HG03520 (cell line): ENCODE data around the gene RXFP1.

Experiments used
- ATAC-seq: cut with Tn5 transposase; IDR thresholded peaks from one replicate; pipeline ENCODE4 v1.9.1; 2021; ENCODE audit warnings: mild to moderate bottlenecking, moderate library complexity; ENCODE audit not compliant: unreplicated experiment

RXFP1 gene

DNA sequence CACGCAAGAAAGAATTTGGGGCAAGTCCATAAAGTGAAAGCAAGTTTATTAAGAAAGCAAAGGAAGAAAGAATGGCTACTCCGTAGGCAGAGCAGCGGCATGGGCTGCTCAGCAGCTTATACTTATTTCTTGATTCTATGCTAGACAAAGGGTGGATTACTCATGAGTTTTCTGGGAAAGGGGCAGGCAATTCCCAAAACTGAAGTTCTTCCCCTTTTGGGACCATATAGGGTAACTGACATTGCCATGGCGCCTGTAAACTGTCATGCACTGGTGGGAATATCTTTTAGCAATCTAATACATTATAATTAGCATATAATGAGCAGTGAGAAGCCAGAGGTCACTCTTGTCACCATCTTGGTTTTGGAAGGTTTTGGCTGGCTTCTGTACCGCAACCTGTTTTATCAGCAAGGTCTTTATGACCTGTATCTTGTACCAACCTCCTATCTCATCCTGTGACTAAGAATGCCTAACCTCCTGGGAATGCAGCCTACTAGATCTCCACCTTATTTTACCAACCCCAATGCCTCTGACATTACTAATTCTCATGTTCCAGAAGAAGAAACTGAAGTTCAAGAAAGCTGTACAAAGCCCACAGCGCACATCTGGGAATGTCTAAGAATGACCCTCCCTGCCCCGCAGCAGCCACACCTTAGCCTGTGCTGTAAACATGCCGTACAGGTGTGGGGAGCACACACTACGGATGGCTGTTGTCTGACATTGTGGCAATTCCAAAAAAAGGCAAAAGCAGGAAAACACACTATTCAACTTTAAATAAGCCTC is 18.6 kb downstream of the RXFP1 start:
- no peak for ATAC-seq

DNA sequence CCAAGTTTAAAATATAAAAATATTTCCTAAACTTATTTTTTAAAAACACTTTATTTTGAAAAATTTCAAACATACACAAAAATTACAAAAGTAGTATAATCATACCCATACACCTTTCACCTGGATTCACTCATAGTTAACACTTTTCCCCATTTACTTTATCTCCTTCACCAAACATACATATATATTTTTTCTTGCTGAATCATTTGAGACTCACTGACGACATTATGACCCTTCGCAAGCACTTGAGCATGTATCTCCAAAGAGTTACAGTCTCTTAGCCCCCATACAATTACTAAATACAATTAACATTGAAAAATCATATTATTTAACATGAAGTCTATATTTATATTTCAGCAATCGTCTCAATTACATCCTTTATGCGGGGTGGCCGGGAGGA is 19.8 kb downstream of the RXFP1 start:
- ATAC-seq = no peak

DNA sequence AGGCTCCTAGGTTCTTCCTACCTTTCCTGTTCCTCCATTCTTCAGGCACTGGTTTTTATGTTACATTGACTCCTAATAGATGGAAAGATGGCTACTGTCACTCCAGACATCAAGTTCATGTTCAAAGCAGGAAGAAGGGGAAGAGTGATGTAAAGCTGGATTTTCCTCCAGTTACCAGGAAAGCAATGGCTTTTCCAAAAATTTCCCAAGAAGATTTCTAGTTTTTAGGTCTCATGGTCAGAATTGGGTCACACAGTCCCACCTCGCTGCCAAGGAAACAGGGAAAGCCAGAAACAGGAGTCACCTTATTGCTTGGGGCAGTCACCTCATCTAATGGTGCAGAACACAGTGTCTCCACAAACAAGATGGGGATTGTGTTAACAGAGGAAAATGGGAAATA is 21.5 kb downstream of the RXFP1 start:
- ATAC-seq = no peak

GRCh38 chr4:158544141-158544540 is 22.5 kb downstream of the RXFP1 start:
- no peak for ATAC-seq

GRCh38 chr4:158553364-158553763 is 31.7 kb downstream of the RXFP1 start:
- no peak for ATAC-seq

GRCh38 chr4:158560284-158560683 is 38.6 kb downstream of the RXFP1 start:
- ATAC-seq = no peak

DNA sequence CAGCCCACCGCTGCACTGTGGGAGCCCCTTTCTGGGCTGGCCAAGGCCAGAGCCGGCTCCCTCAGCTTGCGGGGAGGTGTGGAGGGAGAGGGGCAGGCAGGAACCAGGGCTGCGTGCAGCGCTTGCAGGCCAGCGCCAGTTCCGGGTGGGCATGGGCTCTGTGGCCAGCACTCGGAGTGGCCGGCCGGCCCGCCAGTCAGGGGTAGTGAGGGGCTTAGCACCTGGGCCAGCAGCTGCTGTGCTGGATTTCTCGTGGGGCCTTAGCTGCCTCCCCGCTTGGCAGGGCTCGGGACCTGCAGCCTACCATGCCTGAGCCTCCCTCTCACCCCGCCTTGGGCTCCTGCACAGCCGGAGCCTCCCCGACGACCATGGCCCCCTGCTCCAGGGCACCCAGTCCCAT is 45.2 kb downstream of the RXFP1 start:
- no peak for ATAC-seq

GRCh38 chr4:158571736-158572135 is 50.1 kb downstream of the RXFP1 start:
- ATAC-seq = no peak

- no peak for ATAC-seq
Observed at GRCh38 chr4:158572608-158573007, 50.9 kb downstream of the RXFP1 start.

DNA sequence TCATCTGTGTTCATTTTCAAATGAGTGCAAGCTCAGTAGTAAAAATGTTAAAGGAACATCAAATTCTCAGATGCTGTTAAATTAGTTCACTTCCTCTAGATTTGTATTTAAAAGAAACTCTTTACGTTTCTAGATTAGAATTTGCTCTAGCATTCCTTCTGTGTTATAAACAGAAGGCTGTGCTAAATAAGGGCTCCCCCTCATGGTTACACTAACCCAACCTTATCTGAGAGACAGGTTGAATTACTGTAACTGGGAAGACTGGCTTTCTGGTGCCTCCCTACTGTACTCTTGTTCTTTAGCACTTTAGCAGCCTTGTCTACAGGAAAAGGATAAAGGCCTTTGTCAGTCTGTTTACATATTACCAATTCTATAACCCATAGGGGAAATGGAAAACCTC is 56.8 kb downstream of the RXFP1 start:
- ATAC-seq = no peak

DNA sequence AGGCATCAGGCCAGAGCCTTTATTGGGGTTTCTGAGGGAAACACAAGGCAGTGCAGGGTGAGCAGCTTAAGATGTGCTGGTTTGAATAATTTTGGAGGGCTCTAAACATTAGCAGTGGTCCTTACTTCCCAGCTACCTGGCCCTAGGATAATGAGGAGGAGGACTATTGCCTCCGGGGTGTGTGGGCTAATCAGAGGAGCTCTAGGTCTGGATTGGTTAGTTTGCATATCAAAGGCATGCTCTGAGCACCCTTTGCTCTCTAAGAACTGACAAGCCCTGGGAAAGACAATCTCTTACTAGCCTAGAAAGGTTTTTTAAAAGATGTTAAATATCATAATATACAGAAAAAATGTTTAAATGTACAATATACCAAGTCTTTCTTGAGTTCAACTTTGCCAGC is 58.4 kb downstream of the RXFP1 start:
- no peak for ATAC-seq

DNA sequence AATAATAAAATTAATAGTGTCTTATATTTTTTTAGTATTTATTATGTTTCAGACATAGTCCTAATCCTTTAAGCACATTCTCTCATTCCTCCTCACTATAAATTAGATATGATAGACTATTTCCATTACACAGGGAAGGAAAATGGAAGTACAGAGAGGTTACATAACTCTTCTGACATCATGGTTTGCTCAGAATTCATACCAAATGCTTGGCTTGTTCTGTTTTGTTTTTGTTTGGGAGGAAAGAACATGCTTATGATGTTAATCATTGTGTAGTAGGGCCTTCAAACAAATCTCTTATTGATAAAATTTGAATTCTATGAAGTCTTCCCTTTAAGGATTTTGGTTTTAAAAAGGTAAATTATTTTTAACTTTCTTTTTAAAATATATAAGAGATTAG is 59.5 kb downstream of the RXFP1 start:
- ATAC-seq = no peak

GRCh38 chr4:158586881-158587280 is 65.2 kb downstream of the RXFP1 start:
- no peak for ATAC-seq

DNA sequence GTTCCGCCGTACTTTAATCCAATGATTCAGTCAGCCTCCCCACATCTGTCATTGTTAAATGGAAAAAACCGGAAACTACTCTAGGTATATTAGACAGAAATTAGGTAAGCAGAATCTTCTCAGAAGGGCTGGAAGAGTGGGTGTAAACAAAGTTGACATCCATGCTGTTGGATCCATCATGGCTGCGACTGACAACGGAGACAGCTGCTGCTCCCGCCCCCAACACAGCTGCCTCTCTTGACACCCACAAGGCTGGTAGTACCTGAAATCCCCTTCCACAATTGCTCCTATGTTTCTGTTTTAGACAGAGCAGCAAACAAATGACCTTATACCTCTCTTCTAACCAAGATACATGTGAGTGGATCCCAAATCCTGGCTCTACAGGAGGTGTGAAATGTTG is 66.6 kb downstream of the RXFP1 start:
- no peak for ATAC-seq

GRCh38 chr4:158588777-158589176 is 67.1 kb downstream of the RXFP1 start:
- no peak for ATAC-seq

GRCh38 chr4:158590306-158590705 is 68.6 kb downstream of the RXFP1 start:
- no peak for ATAC-seq

GRCh38 chr4:158590824-158591223 is 69.1 kb downstream of the RXFP1 start:
- no peak for ATAC-seq

DNA sequence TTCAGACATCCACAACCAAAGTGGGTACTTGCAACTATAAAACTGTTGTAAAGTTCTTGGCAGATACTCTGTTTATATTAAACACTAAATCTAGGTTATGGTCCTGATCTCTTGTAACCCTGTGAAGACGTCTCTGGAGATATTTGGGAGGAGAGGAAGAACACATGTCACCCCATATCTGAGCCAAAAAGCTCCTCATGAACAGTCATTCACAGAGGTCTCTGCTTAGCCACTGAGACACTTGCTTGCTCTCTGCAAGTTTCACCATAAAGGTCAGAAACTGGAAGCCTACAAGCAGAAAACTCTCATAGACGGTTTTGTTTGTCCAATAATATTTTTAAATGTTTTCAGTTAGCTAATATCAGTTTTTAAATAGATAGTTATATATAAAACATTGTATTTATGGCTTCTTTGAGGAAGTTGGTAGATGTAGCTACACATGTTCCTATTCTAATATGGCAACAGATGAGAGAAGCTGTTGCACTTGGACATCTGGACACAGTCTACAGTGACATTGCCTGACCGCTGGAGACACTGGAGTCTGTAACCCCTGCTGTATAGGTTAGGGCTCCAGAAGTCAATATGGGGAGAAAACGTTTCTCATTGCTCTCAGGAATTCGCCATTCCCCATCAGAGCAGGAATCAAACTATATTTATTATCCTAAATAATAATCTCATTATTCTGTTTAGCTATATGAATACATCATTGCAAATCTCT is 76.4 kb downstream of the RXFP1 start:
- no peak for ATAC-seq

DNA sequence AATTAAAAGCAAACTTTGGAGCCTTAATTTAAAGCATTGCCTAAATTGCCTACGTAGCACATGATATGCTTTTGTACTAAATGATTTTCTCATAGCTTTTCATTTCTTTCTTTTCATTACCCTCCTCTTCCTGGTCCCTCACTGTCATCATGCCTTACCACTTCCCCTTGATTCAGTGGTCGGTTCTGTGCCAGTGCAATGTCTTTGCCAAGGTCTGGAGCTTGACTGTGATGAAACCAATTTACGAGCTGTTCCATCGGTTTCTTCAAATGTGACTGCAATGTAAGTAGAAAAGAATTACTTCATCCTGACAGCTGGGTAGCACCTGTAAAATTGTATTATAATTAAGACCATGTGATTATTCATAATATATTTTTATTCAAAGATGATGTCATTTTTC is 77.5 kb downstream of the RXFP1 start:
- no peak for ATAC-seq

GRCh38 chr4:158599765-158600498 is 78.2 kb downstream of the RXFP1 start:
- ATAC-seq = no peak

DNA sequence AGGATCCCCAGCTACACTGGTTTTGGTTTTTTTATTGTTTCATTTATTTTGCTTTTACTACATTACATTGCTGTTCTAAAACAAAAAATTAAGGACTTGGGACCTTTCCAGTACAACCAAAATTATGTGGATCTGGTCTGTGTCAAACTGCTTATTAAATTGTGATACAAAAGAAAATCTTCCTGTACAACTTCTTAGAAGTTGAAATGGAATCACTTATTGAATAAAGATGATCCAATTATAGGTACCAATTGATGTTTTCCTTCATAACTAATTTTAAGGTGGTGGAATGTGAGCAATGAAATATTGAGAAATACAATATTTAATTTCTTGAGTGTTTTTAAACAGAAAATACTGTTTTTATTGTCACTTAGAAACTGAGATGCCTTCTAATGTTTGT is 82.7 kb downstream of the RXFP1 start:
- no peak for ATAC-seq

- no peak for ATAC-seq
Observed at GRCh38 chr4:158605393-158605792, 83.7 kb downstream of the RXFP1 start.
